HEK293T (cell line): ENCODE measurements around the gene PSMD6.

Experiments used
- CTCF ChIA-PET: fragments of 350-600 bp; formaldehyde crosslinking; extraction: SDS; loops from one replicate; lab custom pipeline; 2021; ENCODE audit warnings: antibody characterized with exemption, inconsistent platforms; lab: Yijun Ruan, JAX
- POLR2A ChIA-PET: fragments of 350-600 bp; formaldehyde crosslinking; extraction: SDS; loops from one replicate; lab custom pipeline; 2020; ENCODE audit warnings: antibody characterized with exemption, inconsistent platforms; lab: Yijun Ruan, JAX
- DNase-seq: peaks from one replicate; pipeline ENCODE4 v3.0.0; 2012; ENCODE audit warnings: mixed read lengths; ENCODE audit errors: extremely low spot score
- ARNT ChIP-seq: fragments of 450-650 bp; IDR thresholded peaks from 2 replicates; pipeline ENCODE4 v1.6.1; 2017; ENCODE audit warnings: mild to moderate bottlenecking
- BHLHE40 ChIP-seq: fragments of 450-650 bp; IDR thresholded peaks from 2 replicates; pipeline ENCODE4 v1.6.1; 2016; ENCODE audit warnings: mild to moderate bottlenecking, moderate library complexity, borderline replicate concordance
- CTBP1 ChIP-seq: fragments of 450-650 bp; IDR thresholded peaks from 2 replicates; pipeline ENCODE4 v1.6.1; 2016; ENCODE audit warnings: borderline replicate concordance
- ELF4 ChIP-seq: fragments of 450-650 bp; IDR thresholded peaks from 2 replicates; pipeline ENCODE4 v1.6.1; 2017; ENCODE audit warnings: antibody characterized with exemption
- FOXA1 ChIP-seq: fragments of 450-650 bp; IDR thresholded peaks from 2 replicates; pipeline ENCODE4 v1.6.1; 2016; ENCODE audit warnings: mild to moderate bottlenecking
- FOXK2 ChIP-seq: fragments of 450-650 bp; IDR thresholded peaks from 2 replicates; pipeline ENCODE4 v1.6.1; 2016; ENCODE audit warnings: mild to moderate bottlenecking
- FOXM1 ChIP-seq: fragments of 450-650 bp; IDR thresholded peaks from 2 replicates; pipeline ENCODE4 v1.6.1; 2017; ENCODE audit warnings: mild to moderate bottlenecking, borderline replicate concordance
- HDGF ChIP-seq: fragments of 450-650 bp; IDR thresholded peaks from 2 replicates; pipeline ENCODE4 v1.6.1; 2017; ENCODE audit warnings: antibody characterized with exemption, borderline replicate concordance
- L3MBTL2 ChIP-seq: fragments of 450-650 bp; conservative IDR thresholded peaks from 2 replicates; pipeline ENCODE4 v1.6.1; 2016; ENCODE audit warnings: mild to moderate bottlenecking
- LEF1 ChIP-seq: fragments of 450-650 bp; IDR thresholded peaks from 2 replicates; pipeline ENCODE4 v1.6.1; 2017; ENCODE audit warnings: mild to moderate bottlenecking, borderline replicate concordance
- NFRKB ChIP-seq: fragments of 450-650 bp; IDR thresholded peaks from 2 replicates; pipeline ENCODE4 v1.6.1; 2016; ENCODE audit warnings: mild to moderate bottlenecking, moderate library complexity
- SP1 ChIP-seq: fragments of 450-650 bp; IDR thresholded peaks from 2 replicates; pipeline ENCODE4 v1.6.1; 2017
- TARDBP ChIP-seq: fragments of 450-650 bp; IDR thresholded peaks from 2 replicates; pipeline ENCODE4 v1.6.1; 2016
- ZNF384 ChIP-seq: fragments of 450-650 bp; IDR thresholded peaks from 2 replicates; pipeline ENCODE4 v1.6.1; 2016
- TF ChIP-seq, protein P1 (sequence below): fragments of 450-650 bp; IDR thresholded peaks from 2 replicates; pipeline ENCODE4 v1.6.1; 2016

The PSMD6 gene

GRCh38 chr3:64008487-64009351, 14.6 kb downstream of the PSMD6 start:
- TF ChIP-seq HDGF (no peak), LEF1 (no peak), TARDBP (no peak), ZNF384 (no peak), CTBP1 (no peak), BHLHE40 (no peak), FOXA1 (no peak), ELF4 (no peak), L3MBTL2 (no peak), SP1 (no peak), ARNT (no peak)
- TF ChIP-seq, protein P1, sequence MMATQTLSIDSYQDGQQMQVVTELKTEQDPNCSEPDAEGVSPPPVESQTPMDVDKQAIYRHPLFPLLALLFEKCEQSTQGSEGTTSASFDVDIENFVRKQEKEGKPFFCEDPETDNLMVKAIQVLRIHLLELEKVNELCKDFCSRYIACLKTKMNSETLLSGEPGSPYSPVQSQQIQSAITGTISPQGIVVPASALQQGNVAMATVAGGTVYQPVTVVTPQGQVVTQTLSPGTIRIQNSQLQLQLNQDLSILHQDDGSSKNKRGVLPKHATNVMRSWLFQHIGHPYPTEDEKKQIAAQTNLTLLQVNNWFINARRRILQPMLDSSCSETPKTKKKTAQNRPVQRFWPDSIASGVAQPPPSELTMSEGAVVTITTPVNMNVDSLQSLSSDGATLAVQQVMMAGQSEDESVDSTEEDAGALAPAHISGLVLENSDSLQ, result no peak
- ChIA-PET POLR2A (no interaction called here), CTCF (interaction anchor here (0.9 to 1.0 kb wide), 2 partner anchors 9 to 14 kb away, joined by 3 to 5 read pairs; partner anchors contain the start of gene PSMD6)
- no peak for DNase-seq

- no peak for DNase-seq
- CTCF ChIA-PET, result interaction anchor here (0.9 to 1.0 kb wide), 2 partner anchors 10 to 15 kb away, joined by 3 to 5 read pairs; partner anchors contain the start of gene PSMD6
- POLR2A ChIA-PET, result no interaction called here
- TF ChIP-seq NFRKB, result no peak
- TF ChIP-seq, protein P1, result no peak
- TF ChIP-seq HDGF, result no peak
- TF ChIP-seq FOXA1, result no peak
These were observed 15.3 kb downstream of the PSMD6 start for GRCh38 chr3:64008017-64008416.

GRCh38 chr3:64003589-64003988, 19.7 kb downstream of the PSMD6 start:
- no peak for DNase-seq
- CTCF ChIA-PET, result interaction anchor here (0.7 to 1.0 kb wide), 2 partner anchors 42 to 480 kb away, joined by 3 to 5 read pairs; no protein-coding TSS in a partner anchor
- TF ChIP-seq LEF1, result no peak
- no peak for TF ChIP-seq ARNT
- TF ChIP-seq FOXK2, result no peak
- TF ChIP-seq ELF4, result no peak
- TF ChIP-seq, protein P1, result no peak
- POLR2A ChIA-PET, result no interaction called here

- POLR2A ChIA-PET, result no interaction called here
- CTCF ChIA-PET, result no interaction called here
- TF ChIP-seq, protein P1, result no peak
- TF ChIP-seq CTBP1 (no peak), HDGF (no peak), FOXA1 (no peak), ARNT (no peak), ZNF384 (no peak), FOXM1 (no peak), ELF4 (no peak), L3MBTL2 (no peak), TARDBP (no peak), NFRKB (no peak)
- DNase-seq, result no peak
These were observed 21.1 kb downstream of the PSMD6 start for GRCh38 chr3:64002233-64002632.

- no peak for DNase-seq
- ChIA-PET CTCF (no interaction called here), POLR2A (no interaction called here)
- no peak for TF ChIP-seq FOXK2
- TF ChIP-seq FOXA1, result no peak
- TF ChIP-seq CTBP1, result no peak
- TF ChIP-seq ELF4, result no peak
- TF ChIP-seq SP1, result no peak
- TF ChIP-seq LEF1, result no peak
- no peak for TF ChIP-seq BHLHE40
- TF ChIP-seq ARNT, result no peak
These were observed 22.7 kb downstream of the PSMD6 start for GRCh38 chr3:64000453-64001055.
